K562 (cell line): Measurements from ENCODE around the gene KCNAB2. TPM values are rescaled to one million over a fixed set of nuclear protein-coding genes. Genes with fewer than 3 reads are reported as not detected.

ENCODE experiments used
- DEAF1 ChIP-seq: fragments of 450-650 bp; formaldehyde crosslinking; IDR thresholded peaks from 2 replicates; pipeline ENCODE4 v1.4.0; 2020; ENCODE audit warnings: mild to moderate bottlenecking, moderate library complexity
- HDAC2 ChIP-seq: fragments of 450-650 bp; IDR thresholded peaks from 2 replicates; pipeline ENCODE4 v1.6.1; 2016; ENCODE audit warnings: mild to moderate bottlenecking
- MGA ChIP-seq: fragments of 450-650 bp; IDR thresholded peaks from 2 replicates; pipeline ENCODE4 v1.6.1; 2016; ENCODE audit warnings: mild to moderate bottlenecking, moderate library complexity
- NFYB ChIP-seq: IDR thresholded peaks from 2 replicates; pipeline ENCODE4 v1.6.1; 2011; ENCODE audit warnings: mild to moderate bottlenecking, moderate library complexity; ENCODE audit not compliant: insufficient read length; ENCODE audit errors: extremely low read depth
- NR1H2 ChIP-seq: sonication (generic); formaldehyde crosslinking; IDR thresholded peaks from 2 replicates; pipeline ENCODE4 v1.4.0; 2020; ENCODE audit warnings: mild to moderate bottlenecking, missing genetic modification reagents
- ZNF134 ChIP-seq: fragments of 250-450 bp; sonication (Bioruptor Pico); conservative IDR thresholded peaks from 2 replicates; pipeline ENCODE4 v1.4.0; 2020
- ZNF146 ChIP-seq: IDR thresholded peaks from one replicate; pipeline ENCODE4 v1.6.1; 2018; ENCODE audit warnings: missing compliant biosample characterization; ENCODE audit not compliant: unreplicated experiment
- polyA plus RNA-seq, 8 experiments: library from polyadenylated mRNA; depleted of rRNA in 4 of 8; stranded (reverse) in 5 of 8; unstranded in 3 of 8; fragments of >200 nt; fragmentation: Nextera tagmentation in 2 of 8; fragmentation: Illumina TruSeq in 1 of 8; extraction: Ambion mirVana in 2 of 8; extraction: Trizol in 1 of 8; gene quantifications; 2 replicates each; pipeline versions ENCODE4 v1.2.1 to v1.2.3, GENCODE V29; 2011 to 2014; ENCODE audit warnings: inconsistent platforms in 1 of 8, missing spikeins in 1 of 8
- total RNA-seq, 7 experiments: library from RNA; depleted of rRNA in 6 of 7; stranded (reverse); fragments of >200 nt in 6 of 7; fragmentation: Illumina TruSeq in 2 of 7; extraction: Trizol in 2 of 7; gene quantifications; 2 replicates each; pipeline versions ENCODE4 v1.2.1 to v1.2.3, GENCODE V29; 2011 to 2021; ENCODE audit warnings: low replicate concordance in 1 of 7

KCNAB2 gene
- total and polyA plus RNA-seq, 9 of the 15 experiments (the other 6 are each of a cell fraction or from before 2014, with no cell fraction given) = 1.8 to 15.8 (median 7.1) TPM

GRCh38 chr1:6041432-6042062, 4.1 kb upstream of the KCNAB2 start (continued):
- TF ChIP-seq DEAF1 = no peak
- TF ChIP-seq MGA = no peak
- no peak for TF ChIP-seq ZNF146
- no peak for TF ChIP-seq NR1H2 (CRISPR knock-in tag)
- TF ChIP-seq HDAC2 = no peak
- no peak for TF ChIP-seq ZNF134 (CRISPR knock-in tag)
- no peak for TF ChIP-seq NFYB
